CD4-positive, alpha-beta T cell treated with Interferon alpha-2 for 1 hour (primary cell): Measurements from ENCODE around the gene VSTM1.
"Not testable (repeated sequence)": the region's sequence is repeated elsewhere in the genome, so short reads cannot be mapped to it uniquely, and the experiment has no call there.

ENCODE experiments used
- DNase-seq, 2 donors: peaks; one replicate each; pipeline ENCODE4 v3.0.0-alpha.2; 2020 to 2022

The VSTM1 gene

DNA sequence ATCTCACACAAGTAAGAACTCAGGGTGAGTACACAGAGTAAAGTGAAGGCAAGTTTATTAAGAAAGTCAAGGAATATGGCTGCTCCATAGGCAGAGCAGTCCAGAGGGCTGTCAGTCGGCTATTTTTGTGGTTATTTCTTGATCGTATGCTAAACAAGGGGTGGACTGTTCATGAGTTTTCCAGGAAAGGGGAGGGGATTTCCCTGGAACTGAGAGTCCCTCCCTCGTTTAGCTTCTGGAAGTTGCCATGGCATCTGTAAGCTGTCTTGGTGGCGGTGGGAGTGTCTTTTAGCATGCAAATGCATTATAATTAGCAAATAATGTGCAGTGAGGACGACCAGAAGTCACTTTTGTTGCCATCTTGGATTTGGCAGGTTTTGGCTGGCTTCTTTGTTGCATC, 5.8 kb upstream of the VSTM1 start:
- DNase-seq: no peak

DNA sequence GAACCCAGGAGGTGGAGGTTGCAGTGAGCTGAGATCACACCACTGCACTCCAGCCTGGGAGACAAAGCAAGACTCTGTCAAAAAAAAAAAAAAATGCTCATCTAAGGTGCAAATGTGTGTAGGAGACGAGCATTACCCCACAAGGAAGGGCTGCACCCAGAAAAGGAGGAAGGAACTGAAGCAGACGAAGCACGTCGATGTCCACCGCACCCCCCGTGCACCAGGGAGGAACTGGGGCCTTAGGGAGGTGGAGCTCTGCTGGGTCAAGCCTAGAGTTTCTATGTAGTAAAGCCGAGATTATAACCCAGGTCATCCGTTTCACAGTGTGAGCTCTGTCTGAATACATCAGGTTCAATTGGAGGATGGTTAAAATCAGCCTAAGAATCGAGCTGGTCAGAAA, 1.1 kb downstream of the VSTM1 start:
- DNase-seq: peak in 1 of 2 donors; percentile 28

DNA sequence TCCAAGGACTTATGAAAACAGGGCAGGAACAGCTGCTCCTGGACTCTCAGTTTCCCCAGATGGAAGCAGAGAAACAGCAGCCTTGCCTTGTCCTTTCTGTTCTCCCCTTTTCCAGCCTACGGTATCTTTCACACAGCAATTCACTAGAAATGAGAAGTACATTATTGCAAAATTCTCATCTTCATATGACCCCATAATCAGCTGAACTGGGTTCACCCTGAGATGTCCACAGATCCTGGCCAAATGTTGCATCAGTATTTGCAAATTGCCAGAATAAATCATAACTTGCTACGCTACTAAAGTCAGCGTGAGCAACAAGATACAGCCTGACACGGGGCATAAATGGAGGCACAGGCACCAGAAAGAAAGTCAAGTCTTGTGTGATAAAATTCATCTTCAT, 16.1 kb downstream of the VSTM1 start:
- DNase-seq: peak in 1 of 2 donors; percentile 24

DNA sequence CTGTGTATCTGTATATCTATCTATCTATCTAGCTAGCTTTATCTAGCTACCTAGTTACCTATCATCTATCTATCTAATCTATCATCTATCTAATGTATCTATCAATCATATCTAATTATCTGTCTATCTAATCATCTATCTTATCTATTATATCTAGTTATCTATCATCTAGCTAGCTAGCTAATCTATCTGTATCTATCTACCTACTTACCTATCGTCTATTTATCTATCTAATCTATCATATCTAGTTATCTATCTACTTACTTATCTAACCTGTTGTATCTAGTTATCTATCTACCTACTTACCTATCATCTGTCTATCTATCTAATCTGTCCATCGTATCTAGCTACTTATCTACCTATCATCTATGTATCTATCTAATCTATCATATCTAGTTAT, 17.9 kb downstream of the VSTM1 start:
- no peak for DNase-seq

DNA sequence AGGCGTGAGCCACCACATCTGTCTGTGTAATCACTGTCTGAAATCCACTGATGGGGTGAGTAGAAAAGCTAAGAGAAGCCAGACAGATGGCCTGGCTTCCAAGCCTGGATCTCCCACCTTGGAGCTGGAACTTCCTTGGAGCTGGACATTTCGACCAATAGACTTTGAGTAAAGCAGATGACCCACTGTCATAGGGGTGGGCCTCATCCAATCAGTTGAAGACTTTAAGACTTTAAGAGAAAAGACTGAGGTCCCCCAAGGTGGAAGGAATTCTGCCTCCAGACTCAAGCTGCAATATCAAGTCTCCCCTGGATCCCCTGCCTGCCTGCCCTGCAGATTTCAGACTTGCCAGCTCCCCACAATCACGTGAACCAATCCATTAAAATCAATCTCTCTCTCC, 20.7 kb downstream of the VSTM1 start:
- no peak for DNase-seq

DNA sequence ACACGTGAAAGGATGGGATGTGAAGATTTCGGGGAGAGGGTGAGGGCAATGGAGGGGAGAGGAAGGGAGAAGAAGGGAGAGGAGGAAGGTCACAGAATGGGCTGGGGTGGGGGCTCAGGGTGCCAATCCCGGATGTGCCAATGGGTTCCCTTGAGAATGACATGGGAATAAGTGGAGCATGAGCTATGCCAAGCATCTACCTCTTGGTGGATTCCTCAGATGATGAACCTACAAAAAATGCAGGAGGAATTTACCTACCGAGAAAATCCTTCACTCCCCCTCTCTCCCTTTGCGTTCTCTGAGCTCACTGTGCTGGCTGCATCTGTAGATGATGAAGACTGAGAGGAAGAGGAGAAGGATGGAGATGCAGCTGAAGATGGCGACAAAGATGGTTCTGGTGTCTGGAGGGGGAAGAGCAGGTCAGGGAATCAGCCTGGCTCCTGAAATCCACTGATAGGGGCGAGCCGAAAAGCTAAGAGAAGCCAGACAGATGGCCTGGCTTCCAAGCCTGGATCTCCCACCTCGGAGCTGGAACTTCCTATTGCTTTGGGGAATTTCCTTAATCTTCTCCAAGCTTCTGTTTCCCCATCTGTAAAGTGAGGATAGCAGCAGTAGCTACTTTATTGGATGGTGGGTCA, 21.6 kb downstream of the VSTM1 start:
- no peak for DNase-seq

DNA sequence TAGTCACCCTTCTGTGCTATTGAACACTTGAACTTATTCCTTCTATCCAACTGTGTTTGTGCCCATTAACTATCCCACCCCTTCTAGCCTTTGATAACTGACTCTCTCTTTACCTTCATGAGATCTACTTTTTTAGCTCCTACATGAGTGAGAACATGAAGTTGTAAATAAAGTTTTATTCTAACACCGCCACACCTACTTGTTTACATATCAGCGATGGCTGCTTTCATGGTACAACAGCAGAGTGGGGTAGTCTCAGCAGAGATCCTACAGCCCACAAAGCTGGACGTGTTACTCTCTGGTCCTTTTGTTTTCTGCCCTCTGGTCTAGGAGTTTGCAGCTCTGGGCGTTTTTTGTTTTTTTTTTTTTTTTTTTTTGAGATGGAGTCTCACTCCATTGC, 23.7 kb downstream of the VSTM1 start:
- no peak for DNase-seq

DNA sequence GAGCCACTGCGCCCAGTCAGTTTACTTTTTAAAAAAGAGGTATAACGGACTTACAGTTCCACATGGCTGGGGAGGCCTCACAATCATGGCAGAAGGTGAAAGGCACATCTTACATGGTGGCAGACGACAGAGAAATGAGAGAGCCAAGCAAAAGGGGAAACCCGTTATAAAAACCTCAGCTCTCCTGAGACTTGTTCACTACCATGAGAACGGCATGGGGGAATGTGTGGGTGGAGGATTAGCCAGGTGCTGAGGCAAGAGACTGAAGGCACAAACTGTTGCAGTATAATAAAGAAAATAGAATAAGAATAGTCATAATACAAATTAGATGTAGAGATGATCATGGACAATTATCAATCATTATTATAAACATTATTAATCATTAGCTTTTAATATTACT, 27.2 kb downstream of the VSTM1 start:
- not testable (repeated sequence) for DNase-seq

DNA sequence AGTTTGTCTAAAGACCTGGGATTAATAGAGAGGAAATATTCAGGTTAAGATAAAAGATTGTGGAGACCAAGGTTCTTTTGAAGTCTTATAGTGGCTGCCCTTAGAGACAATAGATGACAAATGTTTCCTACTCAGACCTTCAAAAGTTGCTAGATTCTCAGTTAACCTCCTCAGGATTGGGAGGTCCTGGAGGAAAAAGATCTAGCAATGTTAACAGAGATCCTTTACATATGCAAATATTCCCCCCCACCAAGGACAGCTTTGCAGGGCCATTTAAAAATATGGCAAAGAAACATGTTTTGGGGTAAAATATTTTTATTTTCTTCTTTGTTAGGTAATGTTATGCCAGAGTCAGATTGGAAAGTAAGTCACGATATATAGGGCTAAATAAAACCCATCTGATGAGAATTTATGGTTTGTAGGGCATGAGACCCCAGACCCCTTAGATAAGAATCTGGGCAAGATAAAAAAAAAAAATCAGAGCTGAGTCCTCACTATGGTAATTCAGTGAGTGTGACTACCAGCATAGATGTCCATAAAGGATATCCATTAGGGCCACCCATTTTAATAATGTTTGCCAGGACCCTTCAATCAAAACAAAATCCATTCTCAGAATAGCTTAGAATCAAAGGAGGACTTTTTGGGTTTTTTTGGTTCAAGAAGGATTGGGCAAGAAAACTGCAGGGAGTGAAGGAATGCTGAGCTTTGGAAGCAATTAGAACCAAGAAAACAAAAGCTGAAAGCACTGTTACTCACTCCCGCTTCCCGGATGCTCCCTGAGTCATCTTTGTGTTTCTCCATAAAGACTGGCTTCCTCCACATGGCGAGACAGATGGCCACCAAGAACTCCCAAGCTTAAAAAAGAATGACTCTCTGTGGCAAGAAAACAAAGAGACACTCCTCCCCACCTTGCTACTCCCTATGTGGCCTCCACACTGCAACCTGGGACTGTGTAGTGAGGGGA, 28.2 kb downstream of the VSTM1 start:
- DNase-seq: no peak

DNA sequence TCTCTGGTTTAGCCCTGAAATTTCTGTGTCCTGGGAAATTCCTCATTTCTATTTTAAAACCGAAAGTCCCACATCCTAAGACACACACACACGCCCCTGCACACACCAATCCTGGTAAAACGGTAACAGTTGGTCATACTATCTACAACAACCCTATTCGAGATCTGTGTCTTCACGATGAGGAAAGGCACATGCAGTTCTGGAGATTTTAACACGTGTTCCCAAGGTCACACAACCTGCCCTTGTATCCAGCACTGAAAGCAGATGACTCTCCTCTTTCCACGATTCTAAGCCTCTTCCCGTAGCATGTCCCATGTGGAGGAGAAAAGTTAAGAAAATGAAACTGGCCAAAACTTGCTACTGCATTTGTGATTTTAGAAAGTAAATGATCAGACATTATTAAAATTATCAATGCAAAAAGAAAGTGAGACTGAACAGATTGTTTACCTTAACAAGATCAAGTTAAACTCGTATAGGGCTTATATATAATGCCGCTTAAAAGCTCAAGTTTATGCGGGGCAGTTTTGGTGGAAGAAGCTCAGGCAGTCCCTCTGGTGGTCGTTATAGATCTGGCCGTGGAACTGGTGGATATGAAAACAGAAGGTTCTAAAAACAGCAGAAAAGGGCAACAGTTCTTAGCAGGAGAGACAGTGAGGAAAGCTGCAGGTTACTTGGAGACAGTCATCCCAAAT, 32.7 kb downstream of the VSTM1 start:
- no peak for DNase-seq

DNA sequence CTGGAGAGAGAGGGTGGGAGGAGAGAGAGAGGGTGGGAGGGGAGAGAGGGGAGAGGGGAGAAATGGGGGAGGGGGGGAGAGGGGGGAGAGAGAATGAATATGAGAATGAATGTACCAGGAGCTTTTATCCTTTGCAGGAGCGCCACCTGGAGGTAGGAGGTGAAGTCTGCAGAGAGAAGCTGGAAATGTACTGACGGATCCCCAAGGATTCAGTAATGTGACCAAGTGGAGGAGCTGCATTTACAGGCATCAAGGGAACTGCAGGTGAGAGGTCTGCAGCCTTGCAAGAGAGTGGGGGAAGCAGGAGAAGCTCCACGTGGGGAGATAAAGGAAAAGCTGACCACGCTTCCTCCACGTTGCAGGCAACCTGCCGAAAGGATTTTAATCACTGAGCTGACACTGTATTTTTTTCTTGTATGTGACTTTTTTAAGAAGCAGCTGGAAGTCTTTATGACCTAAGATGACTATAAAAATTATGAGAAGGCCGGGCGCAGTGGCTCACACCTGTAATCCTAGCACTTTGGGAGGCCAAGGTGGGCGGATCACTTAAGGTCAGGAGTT, 33.7 kb downstream of the VSTM1 start:
- DNase-seq: peak; percentile 52 to 54

DNA sequence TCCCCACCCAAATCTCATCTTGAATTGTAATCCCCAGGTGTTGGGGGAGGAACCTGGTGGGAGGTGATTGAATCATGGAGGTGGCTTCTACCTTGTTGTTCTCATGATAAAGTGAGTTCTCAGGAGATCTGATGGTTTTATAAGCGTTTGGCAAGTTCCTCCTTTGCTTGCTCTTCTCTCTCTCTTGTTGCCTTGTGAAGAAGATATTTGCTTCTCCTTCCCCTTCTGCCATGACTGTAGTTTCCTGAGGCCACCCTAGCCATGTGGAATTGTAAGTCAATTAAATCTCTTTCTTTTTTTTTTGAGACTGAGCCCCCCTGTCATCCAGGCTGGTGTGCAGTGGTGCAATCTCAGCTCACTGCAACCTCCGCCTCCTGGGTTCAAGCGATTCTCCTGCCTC, 34.4 kb downstream of the VSTM1 start:
- DNase-seq: no peak

DNA sequence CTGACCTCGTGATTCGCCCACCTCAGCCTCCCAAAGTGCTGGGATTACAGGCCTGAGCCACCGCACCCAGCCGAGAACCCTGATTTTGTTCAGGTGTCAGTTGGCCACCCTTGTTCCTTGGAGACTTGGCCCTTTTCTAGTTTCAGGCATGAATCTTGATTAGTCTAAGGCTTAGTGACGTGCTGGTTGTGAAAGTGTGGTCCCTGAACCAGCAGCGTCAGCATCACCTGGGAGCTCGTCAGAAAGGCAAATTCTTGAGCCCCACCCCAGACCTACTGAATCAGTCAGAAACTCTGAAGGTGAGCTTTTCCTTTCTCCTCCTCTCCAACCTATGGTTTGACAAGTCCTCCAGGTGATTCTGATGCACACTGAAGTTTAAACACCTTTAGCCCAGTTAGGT, 37.0 kb downstream of the VSTM1 start:
- no peak for DNase-seq

DNA sequence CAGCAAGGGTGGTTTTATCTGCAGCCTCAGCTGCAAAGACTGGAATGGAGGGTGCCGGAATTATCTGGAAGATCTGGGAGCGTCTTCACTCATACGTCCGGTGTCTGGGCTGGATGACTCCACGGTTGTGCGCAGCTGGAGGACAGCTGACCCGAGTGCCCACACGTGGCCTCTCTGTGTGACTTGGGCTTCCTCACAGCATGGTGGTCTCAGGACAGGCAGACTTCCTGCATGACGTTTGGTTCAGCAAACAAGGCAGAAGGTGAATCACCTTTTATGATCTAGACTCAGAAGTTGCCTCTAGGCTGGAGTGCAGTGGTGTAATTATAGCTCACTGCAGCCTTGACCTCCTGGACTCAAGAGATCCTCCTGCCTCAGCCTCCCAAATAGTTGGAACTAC, 39.0 kb downstream of the VSTM1 start:
- no peak for DNase-seq

DNA sequence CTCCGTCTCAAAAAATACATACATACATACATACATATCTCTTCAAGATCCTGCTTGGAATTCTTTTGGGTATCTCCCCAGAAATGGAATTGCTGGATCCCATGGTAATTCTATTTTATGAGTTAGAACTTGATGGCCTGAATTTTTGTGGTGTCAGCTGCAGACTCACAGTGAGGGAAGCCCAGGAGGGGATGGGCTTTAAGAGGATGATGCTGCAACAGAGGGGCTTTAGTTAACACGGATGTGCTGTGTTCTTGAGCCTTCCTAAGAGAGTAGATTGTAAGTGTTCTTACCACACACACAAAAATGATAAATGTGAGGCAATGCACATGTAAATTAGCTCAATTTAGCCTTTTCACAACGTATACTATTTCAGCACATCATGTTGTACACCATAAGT, 40.5 kb downstream of the VSTM1 start:
- DNase-seq: no peak

DNA sequence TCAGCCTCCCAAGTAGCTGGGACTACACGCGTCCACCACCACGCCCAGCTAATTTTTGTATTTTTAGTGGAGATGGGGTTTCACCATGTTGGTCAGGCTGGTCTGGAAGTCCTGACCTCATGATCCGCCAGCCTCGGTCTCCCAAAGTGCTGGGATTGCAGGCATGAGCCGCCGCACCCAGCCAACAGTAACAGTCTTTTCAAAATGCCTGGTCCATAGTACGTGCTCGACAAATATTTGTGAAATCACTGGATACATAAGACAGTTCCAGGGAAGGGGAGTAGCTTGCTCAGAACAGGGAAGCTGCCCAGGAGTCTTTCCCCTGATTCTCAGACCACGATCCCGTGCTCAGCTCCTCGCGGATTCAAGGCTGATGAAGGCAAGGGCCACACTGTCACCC, 41.8 kb downstream of the VSTM1 start:
- no peak for DNase-seq

DNA sequence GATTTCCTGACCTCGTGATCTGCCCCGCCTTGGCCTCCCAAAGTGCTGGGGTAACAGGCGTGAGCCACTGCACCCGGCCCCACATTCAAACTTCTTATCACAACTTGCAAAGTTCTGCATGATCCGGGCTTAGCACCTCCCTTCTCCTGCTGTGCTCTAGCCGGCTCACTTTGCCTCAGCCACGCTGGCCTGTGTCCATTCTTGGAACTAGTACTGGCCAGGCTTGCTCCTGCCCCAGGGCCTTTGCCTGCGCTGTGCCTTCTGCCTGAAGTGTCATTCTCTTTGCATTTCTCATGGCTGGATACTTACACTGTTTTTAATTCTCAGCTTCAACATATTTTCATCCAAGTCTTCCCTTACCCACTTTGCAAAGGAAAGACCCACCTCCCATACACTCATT, 42.3 kb downstream of the VSTM1 start:
- no peak for DNase-seq

DNA sequence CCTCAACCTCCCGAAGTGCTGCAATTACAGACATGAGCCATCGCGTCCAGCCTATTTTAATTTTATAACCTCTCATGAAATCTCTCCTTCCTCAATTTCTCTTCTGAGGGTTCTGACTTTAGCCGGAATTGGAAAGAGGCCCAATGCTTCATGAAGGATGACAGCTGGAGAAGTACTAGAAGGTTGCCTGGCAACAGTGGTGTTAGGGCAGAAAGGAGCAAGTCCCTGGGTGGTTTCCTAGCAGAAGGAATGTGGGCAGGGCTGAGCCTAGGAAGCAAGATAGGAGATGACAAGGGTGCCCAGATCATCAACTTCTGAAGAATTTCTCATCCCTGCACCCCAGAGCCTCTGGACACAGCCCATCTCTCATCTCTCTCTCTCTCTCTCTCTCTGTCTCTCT, 46.4 kb downstream of the VSTM1 start:
- peak; percentile 3 to 40 for DNase-seq

DNA sequence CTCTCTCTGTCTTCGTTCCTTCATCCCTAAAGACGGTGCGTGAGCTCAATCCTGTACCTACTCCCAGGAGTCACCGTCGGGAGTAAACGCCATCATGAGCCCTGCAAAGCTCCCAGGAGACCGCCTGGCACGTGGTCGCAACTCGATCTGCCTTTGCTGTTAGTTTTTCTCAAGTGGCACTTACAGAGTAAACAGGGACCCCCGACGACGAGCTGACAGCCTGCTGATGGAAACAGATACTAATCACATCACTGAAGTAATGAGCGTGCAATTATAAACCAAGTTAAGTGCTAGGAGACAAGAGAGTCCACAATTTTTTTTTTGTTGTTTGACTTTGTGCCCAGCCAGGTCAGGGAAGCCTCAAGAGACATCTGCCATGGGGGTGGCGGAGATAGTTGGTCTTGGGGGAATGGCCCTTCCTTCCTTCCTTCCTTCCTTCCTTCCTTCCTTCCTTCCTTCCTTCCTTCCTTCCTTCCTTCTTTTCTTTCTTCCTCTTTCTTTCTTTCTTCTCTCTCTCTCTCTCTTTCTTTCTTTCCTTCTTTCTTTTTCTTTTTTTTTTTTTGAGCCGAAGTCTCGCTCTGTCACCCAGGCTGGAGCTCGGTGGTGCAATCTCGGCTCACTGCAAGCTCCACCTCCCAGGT, 48.7 kb downstream of the VSTM1 start:
- no peak for DNase-seq

DNA sequence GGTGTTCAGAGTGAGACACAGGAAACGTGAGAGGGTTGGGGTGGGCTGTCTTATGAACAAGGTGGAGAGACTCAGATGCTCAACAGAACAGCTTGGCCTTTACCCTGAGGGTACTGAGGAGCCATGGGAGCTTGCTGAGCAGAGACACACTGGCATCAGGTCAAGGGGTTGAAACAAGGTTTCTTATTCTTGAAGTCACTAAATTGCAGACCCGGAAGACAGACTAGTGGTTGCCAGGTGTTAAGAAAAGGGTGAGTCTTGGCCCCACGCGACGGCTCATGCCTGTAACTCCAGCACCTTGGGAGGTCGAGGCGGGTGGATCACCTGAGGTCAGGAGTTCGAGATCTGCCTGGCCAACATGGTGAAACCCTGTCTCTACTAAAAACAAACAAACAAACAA, 49.8 kb downstream of the VSTM1 start:
- no peak for DNase-seq

DNA sequence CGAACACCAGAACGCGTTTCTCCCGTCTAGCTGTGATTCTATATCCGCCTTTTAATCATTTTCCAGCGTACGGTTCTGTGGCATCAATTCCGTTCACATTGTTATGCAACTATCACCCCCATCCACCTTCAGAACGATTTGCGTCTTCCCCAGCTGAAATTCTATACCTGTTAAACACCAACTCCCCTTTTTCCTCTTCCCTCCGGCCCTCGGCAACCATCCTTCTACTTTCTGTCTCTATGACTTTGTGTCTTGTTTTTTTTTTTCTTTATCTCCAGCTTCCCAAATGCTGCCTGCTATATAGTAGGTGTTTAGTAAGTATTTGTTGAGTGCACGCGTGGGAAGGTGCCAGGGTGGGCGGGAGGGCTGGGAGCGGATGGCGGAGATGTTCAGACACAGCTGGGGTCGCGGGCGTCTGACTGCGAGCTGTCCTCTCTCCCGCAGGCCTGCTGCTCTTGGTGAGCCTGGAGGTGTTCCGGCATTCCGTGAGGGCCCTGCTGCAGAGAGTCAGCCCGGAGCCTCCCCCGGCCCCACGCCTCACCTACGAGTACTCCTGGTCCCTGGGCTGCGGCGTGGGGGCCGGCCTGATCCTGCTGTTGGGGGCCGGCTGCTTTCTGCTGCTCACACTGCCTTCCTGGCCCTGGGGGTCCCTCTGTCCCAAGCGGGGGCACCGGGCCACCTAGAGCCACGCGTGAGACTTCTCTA, 52.0 kb downstream of the VSTM1 start:
- DNase-seq: no peak

DNA sequence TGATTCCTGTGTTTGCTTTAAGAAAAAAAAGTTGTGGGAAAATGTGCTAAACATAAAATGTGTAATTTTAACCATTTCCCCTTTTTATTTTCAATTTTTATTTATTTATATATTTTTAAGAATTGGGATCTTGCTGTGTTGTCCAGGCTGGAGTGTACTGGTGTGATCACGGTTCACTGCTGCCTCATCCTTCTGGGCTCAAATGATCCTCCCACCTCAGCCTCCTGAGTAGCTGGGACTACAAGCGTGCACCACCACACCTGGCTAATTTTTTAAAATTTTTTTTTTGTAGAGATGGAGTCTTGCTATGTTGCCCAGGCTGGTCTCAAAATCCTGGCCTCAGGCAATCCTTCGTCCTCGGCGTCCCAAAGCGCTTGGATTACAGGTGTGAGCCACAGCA, 53.2 kb downstream of the VSTM1 start:
- DNase-seq: no peak
